Breast epithelium (tissue), 3 donors: ENCODE measurements around the gene FRMD4A.

ENCODE experiments used
- POLR2A ChIP-seq: fragments of 450-650 bp; IDR thresholded peaks from one replicate; pipeline ENCODE4 v1.6.1; 2016; ENCODE audit warnings: antibody characterized with exemption, mild to moderate bottlenecking, moderate library complexity
- POLR2AphosphoS5 ChIP-seq, 3 donors: sonication (generic); formaldehyde crosslinking; IDR thresholded peaks; one replicate each; pipeline ENCODE4 v1.6.1; 2017; ENCODE audit warnings: antibody characterized with exemption in 3 of 3
- TF ChIP-seq, protein P1 (sequence below), 3 donors: fragments of 450-650 bp; IDR thresholded peaks; one replicate each; pipeline ENCODE4 v1.5.1; 2016 to 2017; ENCODE audit warnings: antibody characterized with exemption in 3 of 3, mild to moderate bottlenecking in 3 of 3, moderate library complexity in 3 of 3

GRCh38 chr10:13734151-13734550, 596.6 kb downstream of the FRMD4A start:
- no peak for TF ChIP-seq POLR2AphosphoS5 (IDR thresholded peaks at IDR 0.05)
- TF ChIP-seq, protein P1, sequence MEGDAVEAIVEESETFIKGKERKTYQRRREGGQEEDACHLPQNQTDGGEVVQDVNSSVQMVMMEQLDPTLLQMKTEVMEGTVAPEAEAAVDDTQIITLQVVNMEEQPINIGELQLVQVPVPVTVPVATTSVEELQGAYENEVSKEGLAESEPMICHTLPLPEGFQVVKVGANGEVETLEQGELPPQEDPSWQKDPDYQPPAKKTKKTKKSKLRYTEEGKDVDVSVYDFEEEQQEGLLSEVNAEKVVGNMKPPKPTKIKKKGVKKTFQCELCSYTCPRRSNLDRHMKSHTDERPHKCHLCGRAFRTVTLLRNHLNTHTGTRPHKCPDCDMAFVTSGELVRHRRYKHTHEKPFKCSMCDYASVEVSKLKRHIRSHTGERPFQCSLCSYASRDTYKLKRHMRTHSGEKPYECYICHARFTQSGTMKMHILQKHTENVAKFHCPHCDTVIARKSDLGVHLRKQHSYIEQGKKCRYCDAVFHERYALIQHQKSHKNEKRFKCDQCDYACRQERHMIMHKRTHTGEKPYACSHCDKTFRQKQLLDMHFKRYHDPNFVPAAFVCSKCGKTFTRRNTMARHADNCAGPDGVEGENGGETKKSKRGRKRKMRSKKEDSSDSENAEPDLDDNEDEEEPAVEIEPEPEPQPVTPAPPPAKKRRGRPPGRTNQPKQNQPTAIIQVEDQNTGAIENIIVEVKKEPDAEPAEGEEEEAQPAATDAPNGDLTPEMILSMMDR (IDR thresholded peaks at IDR 0.05), result no peak
- TF ChIP-seq POLR2A, result no peak
